OCI-LY3 (cell line): Measurements from ENCODE around the gene PCARE.

Experiments
- CTCF ChIP-seq: fragments of 200-600, 300-600 bp; sonication (generic); IDR thresholded peaks from 2 replicates; pipeline ENCODE4 v1.5.1; 2014; ENCODE audit warnings: antibody characterized with exemption, low read length, low read depth
- EZH2phosphoT487 ChIP-seq: fragments of 200-600 bp; shearing (Covaris generic); IDR thresholded peaks from 2 replicates; pipeline ENCODE4 v1.6.1; 2018; ENCODE audit warnings: antibody characterized with exemption, mixed run types, low read depth

- TF ChIP-seq EZH2phosphoT487 (no peak), CTCF (no peak)
Observed at GRCh38 chr2:29032189-29032588, 42.1 kb downstream of the PCARE start.
